K562 (cell line): ENCODE measurements around the gene FOXA3. TPM values are rescaled to one million over a fixed set of nuclear protein-coding genes. Genes with fewer than 3 reads are reported as not detected.

Experiments used
- ARID3A ChIP-seq: IDR thresholded peaks from 2 replicates; pipeline ENCODE4 v1.6.1; 2012; ENCODE audit warnings: low read depth, low read length, improper control_type of control experiment, borderline replicate concordance
- FOXP4 ChIP-seq: sonication (generic); formaldehyde crosslinking; IDR thresholded peaks from 2 replicates; pipeline ENCODE4 v1.8.0; 2022; ENCODE audit warnings: mild to moderate bottlenecking, missing genetic modification reagents, borderline replicate concordance
- HDAC3 ChIP-seq: fragments of 450-650 bp; IDR thresholded peaks from 2 replicates; pipeline ENCODE4 v1.6.1; 2018; ENCODE audit warnings: borderline replicate concordance, mild to moderate bottlenecking, moderate library complexity; ENCODE audit not compliant: partially characterized antibody
- HSF4 ChIP-seq: fragments of 250-450 bp; sonication (Bioruptor Pico); IDR thresholded peaks from 2 replicates; pipeline ENCODE4 v2.1.2; 2022; ENCODE audit warnings: mild to moderate bottlenecking, moderate library complexity, borderline replicate concordance
- MCM3 ChIP-seq: fragments of 450-650 bp; IDR thresholded peaks from 2 replicates; pipeline ENCODE4 v1.6.1; 2016
- MNT ChIP-seq, 2 experiments: fragments of 450-650 bp; conservative IDR thresholded peaks; 2 replicates each; pipeline ENCODE4 v1.6.1; 2017; ENCODE audit warnings: mild to moderate bottlenecking in 2 of 2, moderate library complexity in 2 of 2
- NR2C2 ChIP-seq, 2 experiments: fragments of 200-800 bp in 1 of 2; sonication (Bioruptor generic) in 1 of 2; sonication (generic) in 1 of 2; formaldehyde crosslinking in 1 of 2; IDR thresholded peaks; 2 replicates each; pipeline versions ENCODE4 v1.6.1 to v1.8.0; 2016 to 2022; ENCODE audit warnings: mild to moderate bottlenecking in 1 of 2, missing compliant biosample characterization in 1 of 2, missing genetic modification characterization in 1 of 2, missing genetic modification reagents in 1 of 2
- RAD51 ChIP-seq: fragments of 450-650 bp; IDR thresholded peaks from 2 replicates; pipeline ENCODE4 v1.7.1; 2016; ENCODE audit warnings: low read depth, mild to moderate bottlenecking, borderline replicate concordance
- SIN3B ChIP-seq: fragments of 450-650 bp; IDR thresholded peaks from 2 replicates; pipeline ENCODE4 v1.6.1; 2017; ENCODE audit warnings: low read depth, mild to moderate bottlenecking, moderate library complexity
- SMARCA5 ChIP-seq: fragments of 450-650 bp; IDR thresholded peaks from 2 replicates; pipeline ENCODE4 v1.6.1; 2016
- SMARCC2 ChIP-seq: fragments of 450-650 bp; IDR thresholded peaks from 2 replicates; pipeline ENCODE4 v1.6.1; 2017; ENCODE audit warnings: antibody characterized with exemption, moderate library complexity, mild to moderate bottlenecking, low read depth
- SOX6 ChIP-seq: fragments of 450-650 bp; IDR thresholded peaks from 2 replicates; pipeline ENCODE4 v1.6.1; 2014; ENCODE audit warnings: mild to moderate bottlenecking
- TAF15 ChIP-seq: fragments of 200-400 bp; formaldehyde crosslinking; IDR thresholded peaks from 2 replicates; pipeline ENCODE4 v1.6.1; 2017; ENCODE audit warnings: mild to moderate bottlenecking, low read depth, low read length, moderate library complexity
- TCFL5 ChIP-seq: fragments of 250-450 bp; sonication (Bioruptor Pico); conservative IDR thresholded peaks from 2 replicates; pipeline ENCODE4 v1.6.1; 2021; ENCODE audit warnings: mild to moderate bottlenecking, moderate library complexity, matching md5 sums
- TEAD4 ChIP-seq, 2 experiments: sonication (generic) in 1 of 2; formaldehyde crosslinking in 1 of 2; IDR thresholded peaks; 2 replicates each; pipeline versions ENCODE4 v1.6.1 to v1.8.0; 2012 to 2022; ENCODE audit warnings: borderline replicate concordance in 1 of 2, inconsistent platforms in 1 of 2, low read length in 1 of 2, mild to moderate bottlenecking in 1 of 2, missing genetic modification reagents in 1 of 2
- THRB ChIP-seq: fragments of 450-650 bp; formaldehyde crosslinking; conservative IDR thresholded peaks from 2 replicates; pipeline ENCODE4 v1.4.0; 2022; ENCODE audit warnings: mild to moderate bottlenecking, missing genetic modification characterization
- ZNF644 ChIP-seq: fragments of 200-800 bp; sonication (Bioruptor generic); IDR thresholded peaks from 2 replicates; pipeline ENCODE4 v1.6.1; 2016; ENCODE audit warnings: low read depth, missing genetic modification characterization, missing compliant biosample characterization
- ZNF778 ChIP-seq: fragments of 450-650 bp; formaldehyde crosslinking; IDR thresholded peaks from 2 replicates; pipeline ENCODE4 v1.4.0; 2020; ENCODE audit warnings: mild to moderate bottlenecking, moderate library complexity
- polyA plus RNA-seq, 8 experiments: library from polyadenylated mRNA; depleted of rRNA in 4 of 8; stranded (reverse) in 5 of 8; unstranded in 3 of 8; fragments of >200 nt; fragmentation: Nextera tagmentation in 2 of 8; fragmentation: Illumina TruSeq in 1 of 8; extraction: Ambion mirVana in 2 of 8; extraction: Trizol in 1 of 8; gene quantifications; 2 replicates each; pipeline versions ENCODE4 v1.2.1 to v1.2.3, GENCODE V29; 2011 to 2014; ENCODE audit warnings: inconsistent platforms in 1 of 8, missing spikeins in 1 of 8
- total RNA-seq, 7 experiments: library from RNA; depleted of rRNA in 6 of 7; stranded (reverse); fragments of >200 nt in 6 of 7; fragmentation: Illumina TruSeq in 2 of 7; extraction: Trizol in 2 of 7; gene quantifications; 2 replicates each; pipeline versions ENCODE4 v1.2.1 to v1.2.3, GENCODE V29; 2011 to 2021; ENCODE audit warnings: low replicate concordance in 1 of 7

Gene FOXA3
- total and polyA plus RNA-seq, 9 of the 15 experiments (the other 6 are each of a cell fraction or from before 2014, with no cell fraction given) = 1.3 to 15.5 (median 4.7) TPM

- TF ChIP-seq ARID3A (no peak), TEAD4 (IDR thresholded peaks at IDR 0.05; ENCODE audit: low read length) (no peak; the same call in 1 of the 2 replicates), TEAD4 (CRISPR knock-in tag; IDR thresholded peaks at IDR 0.05; ENCODE audit: borderline replicate concordance) (no peak), MNT (conservative IDR thresholded peaks at IDR 0.05) (peak; percentile 50 to 67; a peak in 3 of 4 replicates), SMARCA5 (peak; percentile 48; the same call in 1 of the 2 replicates), SMARCC2 (no peak), TCFL5 (CRISPR knock-in tag) (no peak), HDAC3 (no peak), ZNF778 (CRISPR knock-in tag) (no peak), MCM3 (no peak), SOX6 (0 out of 2 replicates have a peak, but pooled peaks have one; percentile 19), RAD51 (no peak; the same call in 1 of the 2 replicates), TAF15 (no peak), SIN3B (no peak), ZNF644 (tag) (no peak), NR2C2 (CRISPR knock-in tag; IDR thresholded peaks at IDR 0.05) (no peak), NR2C2 (tag; IDR thresholded peaks at IDR 0.05) (no peak), FOXP4 (no peak), THRB (CRISPR knock-in tag) (0 out of 2 replicates have a peak, but pooled peaks have one; percentile 73), HSF4 (CRISPR knock-in tag) (no peak)
Observed at GRCh38 chr19:45876411-45877197, 12.5 kb downstream of the FOXA3 start (continued).
